Measurements from ENCODE around the gene LIMS4. TPM values are rescaled to one million over a fixed set of nuclear protein-coding genes. Genes with fewer than 3 reads are reported as not detected.
"Not testable (repeated sequence)": the region's sequence is repeated elsewhere in the genome, so short reads cannot be mapped to it uniquely, and the experiment has no call there.

Gene LIMS4
- total RNA-seq, 1 experiment from 2014 or later = 1.8 TPM

GRCh38 chr2:110450951-110451350 lies 21.7 kb downstream of the LIMS4 start:
- not testable (repeated sequence) for DNase-seq (ENCODE audit: low spot score)

DNA sequence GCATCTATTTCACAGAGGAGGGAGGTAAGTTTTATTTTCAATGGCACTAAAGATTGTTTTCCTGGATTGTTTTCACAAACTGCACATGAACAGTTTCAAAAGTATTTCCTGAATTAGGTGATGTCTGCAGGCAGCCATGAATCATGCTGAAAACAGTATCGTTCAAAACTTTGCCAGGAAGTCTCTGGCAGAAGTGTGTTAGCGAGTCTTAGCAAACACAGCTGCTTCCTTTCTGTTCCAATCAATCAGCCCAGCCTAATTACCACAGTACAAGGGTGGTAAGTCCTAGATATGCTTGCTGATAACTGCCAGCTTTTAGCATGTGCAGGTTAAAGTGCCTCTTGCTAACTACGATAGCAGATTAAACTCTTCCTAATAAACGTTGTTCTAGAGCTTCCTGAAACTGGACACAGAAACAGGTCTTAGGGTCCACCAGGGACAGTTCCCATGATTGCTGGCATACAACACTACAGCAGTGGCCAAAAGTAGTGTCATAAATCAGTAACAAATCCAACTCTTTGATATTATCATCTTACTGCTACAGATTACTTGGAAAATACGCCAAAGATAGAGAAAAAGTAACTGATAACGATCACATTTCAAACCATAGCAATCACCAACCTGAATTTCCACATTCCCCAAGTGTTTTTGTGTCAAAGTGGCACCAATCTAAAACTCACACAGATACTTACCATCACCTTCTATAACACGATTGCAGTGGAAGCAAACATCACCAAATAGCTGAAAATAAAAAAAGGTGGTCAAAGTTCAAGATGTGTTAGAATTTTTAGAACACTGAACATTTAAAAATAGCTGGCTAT lies 23.3 kb downstream of the LIMS4 start:
- not testable (repeated sequence) for DNase-seq (ENCODE audit: low spot score)

GRCh38 chr2:110446644-110447043 lies 26.0 kb downstream of the LIMS4 start:
- not testable (repeated sequence) for DNase-seq (ENCODE audit: low spot score)

GRCh38 chr2:110443305-110444005 lies 29.2 kb downstream of the LIMS4 start:
- DNase-seq (ENCODE audit: low spot score) = not testable (repeated sequence)

DNA sequence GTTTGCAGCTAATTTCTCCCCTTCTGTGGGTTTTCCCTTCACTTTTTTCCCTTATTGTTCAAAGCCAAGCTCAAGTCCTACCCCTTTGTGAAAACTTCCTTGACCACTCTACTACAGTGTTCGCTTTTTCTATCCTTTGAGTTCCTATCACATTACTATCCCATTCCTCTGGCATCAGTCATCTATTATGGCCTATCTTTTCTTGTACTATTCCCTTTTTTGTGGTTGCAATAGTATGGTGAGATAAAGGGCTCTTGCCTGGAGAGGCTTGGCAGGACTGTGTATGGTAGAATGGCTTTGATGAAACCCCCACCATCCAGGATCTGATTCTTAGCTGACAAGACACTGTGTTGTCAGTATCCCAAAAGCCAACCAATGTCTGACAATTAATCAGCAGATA lies 30.7 kb downstream of the LIMS4 start:
- DNase-seq (ENCODE audit: low spot score) = not testable (repeated sequence)

DNA sequence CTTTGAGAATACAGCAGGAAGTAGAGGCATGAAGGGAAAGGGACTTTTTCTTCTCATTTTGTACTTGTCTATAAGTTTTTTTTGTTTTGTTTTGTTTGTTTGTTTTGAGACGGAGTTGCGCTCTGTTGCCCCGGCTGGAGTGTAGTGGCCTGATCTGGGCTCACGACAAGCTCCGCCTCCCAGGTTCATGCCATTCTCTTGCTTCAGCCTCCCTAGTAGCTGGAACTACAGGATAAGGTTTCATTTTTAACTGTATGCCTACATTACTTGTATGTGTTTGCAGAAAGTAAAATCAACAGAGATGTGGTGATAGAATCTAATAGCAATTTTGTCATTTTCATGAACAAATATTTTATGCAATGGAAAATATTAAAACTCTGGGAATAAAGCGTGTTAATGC lies 38.1 kb downstream of the LIMS4 start:
- DNase-seq (ENCODE audit: low spot score) = not testable (repeated sequence)

DNA sequence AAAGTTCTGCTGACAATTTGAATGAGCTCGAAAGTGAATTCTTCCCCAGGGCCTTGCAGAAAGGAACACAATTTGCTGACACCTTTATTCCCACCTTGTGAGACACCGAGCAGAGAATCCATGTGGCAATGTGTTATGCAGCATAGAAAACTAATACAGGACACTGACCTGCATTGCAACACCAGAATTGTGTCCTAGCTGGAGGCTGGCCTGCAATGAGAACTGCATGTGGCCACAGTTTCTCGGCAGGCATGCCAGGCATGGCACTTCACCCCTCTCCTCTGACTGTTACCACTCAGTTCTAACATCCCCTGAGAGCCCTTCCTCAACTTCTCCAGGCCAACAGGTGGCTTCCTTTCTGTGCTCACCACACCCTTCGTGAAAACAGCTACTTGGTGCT lies 46.9 kb downstream of the LIMS4 start:
- DNase-seq (ENCODE audit: low spot score) = not testable (repeated sequence)

- DNase-seq (ENCODE audit: low spot score) = not testable (repeated sequence)
Observed at GRCh38 chr2:110424421-110424820, 48.2 kb downstream of the LIMS4 start.

DNA sequence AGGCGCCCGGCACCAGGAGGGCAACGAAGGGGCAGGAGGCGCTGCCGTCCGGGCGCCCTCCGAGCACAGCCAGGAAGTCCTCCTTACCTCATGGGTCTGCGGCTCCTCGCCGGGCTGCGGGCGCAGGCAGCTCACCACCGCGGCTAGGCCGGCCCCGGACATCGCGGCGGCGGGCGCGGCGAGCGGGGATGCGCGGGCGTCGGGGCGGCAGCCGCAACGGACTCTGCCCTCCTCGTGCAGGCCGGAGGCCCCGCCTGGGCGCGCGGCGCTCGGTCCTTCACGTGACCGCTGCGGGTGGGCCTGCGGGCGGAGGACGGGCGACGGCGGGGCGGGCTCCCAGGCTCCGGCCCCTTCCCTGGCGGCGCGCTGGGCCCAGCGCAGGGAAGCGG lies 49.0 kb downstream of the LIMS4 start:
- not testable (repeated sequence) for DNase-seq (ENCODE audit: low spot score)

DNA sequence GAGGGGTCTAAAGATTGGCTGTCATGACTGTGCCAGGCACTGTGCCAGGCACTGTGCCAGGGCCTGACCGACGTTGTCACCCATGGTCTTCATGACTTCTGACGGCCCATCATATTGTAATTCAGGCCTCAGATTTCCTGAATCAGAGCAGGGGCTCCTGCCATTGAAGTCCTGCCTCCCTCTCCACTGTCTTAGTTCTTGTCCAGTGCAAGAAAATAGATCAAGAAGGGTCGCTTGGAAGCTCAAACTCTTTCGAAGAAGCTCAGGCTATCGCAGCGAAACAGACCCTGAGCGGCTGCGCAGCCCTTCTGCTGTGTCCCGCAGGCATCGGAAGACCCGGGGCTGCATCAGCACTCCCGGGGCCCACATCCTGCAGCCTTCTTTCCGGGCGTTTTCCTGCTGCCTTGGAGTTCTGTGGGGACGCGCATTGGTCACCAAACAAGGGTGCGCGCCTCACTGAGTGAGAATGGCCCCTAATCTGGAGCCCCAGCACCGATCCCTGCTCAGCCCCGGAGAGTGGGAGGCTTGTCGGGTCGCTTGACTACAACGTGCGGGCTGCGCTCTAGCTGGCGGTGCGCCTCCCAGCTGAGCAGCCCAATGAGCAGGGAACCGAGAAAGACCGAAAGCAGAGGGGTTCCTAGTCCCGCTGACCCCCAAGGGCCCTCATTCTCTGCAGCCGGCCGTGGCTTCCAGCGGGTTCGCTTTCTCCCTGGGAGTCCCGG lies 49.6 kb downstream of the LIMS4 start:
- not testable (repeated sequence) for DNase-seq (ENCODE audit: low spot score)

GRCh38 chr2:110420641-110421354 lies 51.8 kb downstream of the LIMS4 start:
- DNase-seq (ENCODE audit: low spot score) = not testable (repeated sequence)

- not testable (repeated sequence) for DNase-seq (ENCODE audit: low spot score)
Observed at GRCh38 chr2:110407142-110407541, 65.5 kb downstream of the LIMS4 start.

DNA sequence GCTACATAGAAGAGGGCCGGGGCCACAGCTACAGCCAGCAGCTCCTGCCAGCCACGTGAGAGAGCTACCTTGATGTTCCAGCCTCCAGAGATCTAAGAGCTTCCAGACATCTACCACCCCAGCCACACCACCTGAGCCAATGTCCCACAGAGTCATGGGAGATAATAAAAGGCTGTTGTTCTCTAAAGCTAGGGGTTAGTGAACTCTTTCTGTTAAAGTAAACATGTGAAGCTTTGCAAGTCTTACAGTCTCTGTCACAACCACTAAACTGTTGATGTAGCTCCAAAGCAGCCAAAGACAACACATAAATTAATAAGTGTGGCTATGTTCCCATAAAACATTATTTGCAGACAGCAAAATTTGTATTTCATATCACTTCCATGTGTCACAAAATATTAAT lies 67.6 kb downstream of the LIMS4 start:
- DNase-seq (ENCODE audit: low spot score) = not testable (repeated sequence)

- not testable (repeated sequence) for DNase-seq (ENCODE audit: low spot score)
Observed at GRCh38 chr2:110404246-110404645, 68.4 kb downstream of the LIMS4 start.

DNA sequence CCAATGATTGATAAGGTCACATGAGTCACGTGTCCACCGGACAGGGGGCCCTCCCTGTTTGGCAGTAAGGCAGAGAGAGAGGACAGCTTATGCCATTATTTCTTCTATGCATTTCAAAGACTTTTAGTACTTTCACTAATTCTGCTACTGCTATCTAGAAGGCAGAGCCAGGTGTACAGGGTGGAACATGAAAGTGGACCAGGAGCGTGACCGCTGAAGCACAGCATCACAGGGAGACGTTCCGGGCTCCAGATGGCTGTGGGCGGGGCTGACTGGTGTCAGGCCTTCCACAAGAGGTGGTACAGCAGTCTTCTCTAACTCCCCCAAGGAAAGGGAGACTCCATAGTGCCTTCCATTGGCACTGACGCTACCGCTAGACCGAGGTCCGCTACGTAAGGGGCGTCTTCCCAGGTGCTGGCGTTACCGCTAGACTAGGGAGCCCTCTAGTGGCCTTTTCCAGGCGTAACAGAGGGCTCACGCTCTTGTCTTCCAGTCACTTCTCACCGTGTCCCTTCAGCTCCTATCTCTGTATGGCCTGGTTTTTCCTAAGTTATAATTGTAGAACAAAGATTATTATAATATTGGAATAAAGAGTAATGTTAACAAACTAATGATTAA lies 71.5 kb downstream of the LIMS4 start:
- DNase-seq (ENCODE audit: low spot score) = not testable (repeated sequence)

DNA sequence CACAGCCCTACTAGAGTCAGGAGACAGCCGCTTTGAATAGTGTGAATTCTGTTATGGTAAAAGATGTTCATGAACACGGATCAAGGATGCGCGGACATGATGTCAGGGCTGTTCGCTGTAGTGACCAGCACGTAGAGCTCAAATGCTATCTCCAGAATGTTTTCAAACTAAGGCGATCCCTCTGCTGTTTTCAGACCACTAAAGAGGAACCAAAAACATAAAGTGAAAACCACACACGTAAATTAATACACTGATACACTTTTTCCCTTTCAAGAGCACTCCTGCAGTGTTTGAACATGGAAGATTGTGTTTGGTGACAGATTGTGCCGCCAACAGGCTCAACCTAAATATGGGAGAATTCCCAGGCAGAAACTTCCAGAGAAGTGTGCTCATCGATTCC lies 73.2 kb downstream of the LIMS4 start:
- DNase-seq (ENCODE audit: low spot score) = not testable (repeated sequence)

- DNase-seq (ENCODE audit: low spot score) = not testable (repeated sequence)
Observed at GRCh38 chr2:110395990-110396389, 76.6 kb downstream of the LIMS4 start.
